Calu3 (cell line): ENCODE data around the gene IFT80. TPM values are rescaled to one million over a fixed set of nuclear protein-coding genes. Genes with fewer than 3 reads are reported as not detected.

Source experiments
- BruUV-seq: library from RNA; stranded (reverse); fragments of 400-500 nt; replicated peaks from 2 replicates; lab custom pipeline; 2021; lab: Mats Ljungman, UMichigan
- CTCF ChIA-PET: fragments of 300-600 bp; sonication (Branson Sonifier 250); formaldehyde crosslinking; loops from one replicate; lab custom pipeline; 2022; ENCODE audit warnings: antibody characterized with exemption; lab: Charles Lee
- DNase-seq: peaks from one replicate; pipeline ENCODE4 v3.0.0; 2022
- H3K27ac Mint-ChIP-seq: one replicate; pipeline ENCODE4 v1.8.0; 2022; ENCODE audit warnings: mixed read lengths; ENCODE audit not compliant: unreplicated experiment
- H3K27me3 Mint-ChIP-seq: one replicate; pipeline ENCODE4 v1.8.0; 2022; ENCODE audit warnings: mixed read lengths; ENCODE audit not compliant: unreplicated experiment
- H3K36me3 Mint-ChIP-seq: one replicate; pipeline ENCODE4 v1.8.0; 2022; ENCODE audit warnings: mild to moderate bottlenecking, moderate library complexity, mixed read lengths; ENCODE audit not compliant: insufficient read depth, unreplicated experiment
- H3K4me1 Mint-ChIP-seq: one replicate; pipeline ENCODE4 v1.8.0; 2022; ENCODE audit warnings: mild to moderate bottlenecking, low read depth, mixed read lengths; ENCODE audit not compliant: unreplicated experiment
- H3K4me3 Mint-ChIP-seq: one replicate; pipeline ENCODE4 v1.8.0; 2022; ENCODE audit warnings: mild to moderate bottlenecking, low read depth, moderate library complexity, mixed read lengths; ENCODE audit not compliant: unreplicated experiment
- H3K9me3 Mint-ChIP-seq: one replicate; pipeline ENCODE4 v1.8.0; 2022; ENCODE audit warnings: low read depth, mixed read lengths; ENCODE audit not compliant: unreplicated experiment
- CTCF ChIP-seq: fragments of 200-600 bp; IDR thresholded peaks from one replicate; pipeline ENCODE4 v1.8.0; 2022; ENCODE audit warnings: antibody characterized with exemption; ENCODE audit not compliant: unreplicated experiment
- intact Hi-C: fragments of 100-400 bp; cut with micrococcal nuclease; formaldehyde crosslinking; loops from one replicate; pipeline ENCODE4 v1.10.0; 2022; ENCODE audit not compliant: unreplicated experiment
- total RNA-seq: library from RNA; stranded (reverse); gene quantifications from 2 replicates; pipeline ENCODE4 v1.2.3, GENCODE V29; 2022

Gene IFT80
- total RNA-seq, 1 experiment from 2014 or later: 58.0 TPM

GRCh38 chr3:160319322-160319721 is 79.7 kb downstream of the IFT80 start:
- no peak overlapping the region for H3K4me3 Mint-ChIP-seq
- peaks cover 6% of the 10 kb centered on the region for H3K9me3 Mint-ChIP-seq
- H3K27ac Mint-ChIP-seq: no peak overlapping the region
- BruUV-seq: no TSS peak
- no peak for DNase-seq
- CTCF ChIA-PET: no interaction called here
- no peak for TF ChIP-seq CTCF
- H3K36me3 Mint-ChIP-seq: no peaks in the 10 kb centered on the region
- H3K27me3 Mint-ChIP-seq: no peaks in the 10 kb centered on the region
- peaks cover 9% of the 10 kb centered on the region for H3K4me1 Mint-ChIP-seq
- intact Hi-C loops: no loop called here

- Mint-ChIP-seq H3K27ac (no peak overlapping the region), H3K9me3 (no peaks in the 10 kb centered on the region), H3K36me3 (no peaks in the 10 kb centered on the region), H3K27me3 (no peaks in the 10 kb centered on the region), H3K4me3 (no peak overlapping the region), H3K4me1 (peaks cover 15% of the 10 kb centered on the region)
- intact Hi-C loops: no loop called here
- DNase-seq: no peak
- CTCF ChIA-PET: interaction anchor here (0.6 kb wide), 1 partner anchor 27 kb away, joined by 4 read pairs; no protein-coding TSS in a partner anchor
- no TSS peak for BruUV-seq
- TF ChIP-seq CTCF: no peak
Observed at GRCh38 chr3:160314995-160315394, 84.0 kb downstream of the IFT80 start.

GRCh38 chr3:160312014-160312624 is 86.9 kb downstream of the IFT80 start:
- Mint-ChIP-seq H3K27me3 (no peaks in the 10 kb centered on the region), H3K27ac (no peak overlapping the region), H3K9me3 (no peaks in the 10 kb centered on the region), H3K36me3 (no peaks in the 10 kb centered on the region), H3K4me1 (peaks cover 15% of the 10 kb centered on the region), H3K4me3 (no peak overlapping the region)
- intact Hi-C loops: no loop called here
- no TSS peak for BruUV-seq
- no peak for DNase-seq
- TF ChIP-seq CTCF: no peak
- CTCF ChIA-PET: interaction anchor here (0.6 kb wide), 1 partner anchor 147 kb away, joined by 4 read pairs; no protein-coding TSS in a partner anchor

- Mint-ChIP-seq H3K4me1 (no peaks in the 10 kb centered on the region), H3K9me3 (no peaks in the 10 kb centered on the region), H3K27me3 (no peaks in the 10 kb centered on the region), H3K27ac (no peak overlapping the region), H3K36me3 (no peaks in the 10 kb centered on the region), H3K4me3 (no peak overlapping the region)
- no peak for TF ChIP-seq CTCF
- no TSS peak for BruUV-seq
- no peak for DNase-seq
- CTCF ChIA-PET: interaction anchor here (0.7 kb wide), 1 partner anchor 10 kb away, joined by 4 read pairs; no protein-coding TSS in a partner anchor
- intact Hi-C loops: no loop called here
Observed at GRCh38 chr3:160302806-160303205, 96.2 kb downstream of the IFT80 start.
